ENCODE measurements around the gene RDH8. TPM values are rescaled to one million over a fixed set of nuclear protein-coding genes. Genes with fewer than 3 reads are reported as not detected.

Gene RDH8
- total RNA-seq, 1 experiment from 2014 or later: not detected

GRCh38 chr19:10011974-10012373, 1.3 kb upstream of the RDH8 start:
- no peaks in the 10 kb centered on the region; a peak in 1 of 7 replicates for H3K36me3 Mint-ChIP-seq (ENCODE audit: insufficient read depth in 1 of 3, low read depth in 3 of 3)
- no peak overlapping the region for H3K27ac Mint-ChIP-seq
- Histone ChIP-seq H3K79me1 (ENCODE audit: insufficient read depth, low read depth, low read length, poor library complexity, severe bottlenecking) (no peaks in the 10 kb centered on the region), H3K18ac (ENCODE audit: insufficient read length, low read depth, low read length) (no peak overlapping the region), H2BK12ac (ENCODE audit: insufficient read length, low read depth, low read length) (no peak overlapping the region), H3T11ph (ENCODE audit: low read length) (no peak overlapping the region), H3K27me3 (ENCODE audit: insufficient read depth, low read length) (peaks cover 4% of the 10 kb centered on the region), H3K23ac (ENCODE audit: insufficient read length, low read depth, low read length) (no peak overlapping the region), H4K91ac (ENCODE audit: insufficient read length, low read depth, low read length) (no peak overlapping the region), H2BK120ac (ENCODE audit: low read depth, low read length, poor library complexity, severe bottlenecking) (no peak overlapping the region), H3K14ac (ENCODE audit: insufficient read depth, low read length) (no peak overlapping the region), H2AFZ (ENCODE audit: low read length) (no peak overlapping the region), H3K27ac (ENCODE audit: insufficient read length, low read depth, low read length) (no peak overlapping the region), H2AK5ac (ENCODE audit: insufficient read length, low read length) (no peak overlapping the region), H4K20me1 (ENCODE audit: control insufficient read depth, insufficient read depth, insufficient read length) (no peaks in the 10 kb centered on the region), H3K4me1 (ENCODE audit: insufficient read depth, low read length) (peaks cover 5% of the 10 kb centered on the region; the same call in 1 of the 2 replicates), H4K5ac (ENCODE audit: insufficient read length, low read depth, low read length) (no peak overlapping the region), H3K9me3 (ENCODE audit: control insufficient read depth, low read depth, low read length) (no peaks in the 10 kb centered on the region), H3K4me2 (ENCODE audit: insufficient read depth, insufficient read length, low read length) (no peak overlapping the region), H2BK15ac (ENCODE audit: low read depth, low read length) (no peak overlapping the region), H2BK20ac (ENCODE audit: low read depth, low read length, poor library complexity, severe bottlenecking) (no peak overlapping the region), H3K23me2 (ENCODE audit: insufficient read length, low read depth, low read length, poor library complexity, severe bottlenecking) (no peaks in the 10 kb centered on the region), H4K8ac (replicated peaks; ENCODE audit: insufficient read length, low read depth, low read length) (no peak overlapping the region), H3K79me2 (ENCODE audit: insufficient read depth, low read length) (no peaks in the 10 kb centered on the region), H3K56ac (ENCODE audit: insufficient read length, low read depth, low read length) (no peak overlapping the region), H3K9ac (ENCODE audit: extremely low read depth, insufficient read length, low read length) (no peak overlapping the region), H3K4ac (ENCODE audit: low read depth, low read length) (no peak overlapping the region), H2BK5ac (ENCODE audit: insufficient read length, low read length) (no peak overlapping the region)
- DNase-seq: no peak
- TF ChIP-seq, protein P1, sequence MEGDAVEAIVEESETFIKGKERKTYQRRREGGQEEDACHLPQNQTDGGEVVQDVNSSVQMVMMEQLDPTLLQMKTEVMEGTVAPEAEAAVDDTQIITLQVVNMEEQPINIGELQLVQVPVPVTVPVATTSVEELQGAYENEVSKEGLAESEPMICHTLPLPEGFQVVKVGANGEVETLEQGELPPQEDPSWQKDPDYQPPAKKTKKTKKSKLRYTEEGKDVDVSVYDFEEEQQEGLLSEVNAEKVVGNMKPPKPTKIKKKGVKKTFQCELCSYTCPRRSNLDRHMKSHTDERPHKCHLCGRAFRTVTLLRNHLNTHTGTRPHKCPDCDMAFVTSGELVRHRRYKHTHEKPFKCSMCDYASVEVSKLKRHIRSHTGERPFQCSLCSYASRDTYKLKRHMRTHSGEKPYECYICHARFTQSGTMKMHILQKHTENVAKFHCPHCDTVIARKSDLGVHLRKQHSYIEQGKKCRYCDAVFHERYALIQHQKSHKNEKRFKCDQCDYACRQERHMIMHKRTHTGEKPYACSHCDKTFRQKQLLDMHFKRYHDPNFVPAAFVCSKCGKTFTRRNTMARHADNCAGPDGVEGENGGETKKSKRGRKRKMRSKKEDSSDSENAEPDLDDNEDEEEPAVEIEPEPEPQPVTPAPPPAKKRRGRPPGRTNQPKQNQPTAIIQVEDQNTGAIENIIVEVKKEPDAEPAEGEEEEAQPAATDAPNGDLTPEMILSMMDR (conservative IDR thresholded peaks at IDR 0.05): no peak
- H3K4me3 Mint-ChIP-seq: no peak overlapping the region
- H3K4me1 Mint-ChIP-seq: peaks cover 17 to 26% of the 10 kb centered on the region in 2 experiments
- peaks cover 71% of the 10 kb centered on the region for H3K27me3 Mint-ChIP-seq (ENCODE audit: low read depth)
- peaks cover 0 to 2% of the 10 kb centered on the region in 2 experiments; a peak in 1 of 5 replicates for H3K9me3 Mint-ChIP-seq
- WGBS (ENCODE audit: extremely low coverage, insufficient read length, low lambda C conversion rate): no CpG with 5 or more reads among the region's 7 CpGs
